ENCODE measurements around the gene RUNX1. TPM values are rescaled to one million over a fixed set of nuclear protein-coding genes. Genes with fewer than 3 reads are reported as not detected.

RUNX1 gene
- total and polyA plus RNA-seq, 2 of the 13 experiments (the other 11 are each of a cell fraction or from before 2014, with no cell fraction given), result 5.4 to 6.4 TPM

DNA sequence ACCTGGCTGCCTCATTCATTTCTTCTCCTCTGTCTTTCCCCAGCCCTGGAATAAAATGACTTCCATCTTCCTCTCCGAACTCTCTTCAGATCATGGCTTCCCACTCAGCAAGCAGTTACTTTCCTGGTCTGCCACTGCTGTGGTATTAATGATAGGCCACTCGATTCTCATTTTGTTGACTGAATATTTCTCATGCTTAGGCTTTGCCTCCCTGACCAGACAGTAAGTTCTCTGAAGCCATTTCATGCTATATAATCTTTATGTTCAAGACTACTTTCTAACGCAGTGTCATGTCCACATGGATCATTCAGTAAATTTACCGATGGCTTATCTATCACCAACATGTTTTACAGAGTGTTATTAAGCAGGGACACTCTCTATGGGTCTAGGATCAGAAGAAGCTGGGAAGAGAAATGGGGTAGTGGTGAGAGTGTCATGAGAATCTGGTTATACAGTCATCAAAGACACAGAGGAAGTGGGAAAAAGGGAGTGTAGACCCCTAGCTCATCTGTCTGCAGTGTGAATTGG, 20.6 kb downstream of the RUNX1 start:
- ATAC-seq, result no peak
- no TSS peak for BruUV-seq (replicated peaks)
- Histone ChIP-seq H3K4me2 (ENCODE audit: low read depth, low read length) (no peak overlapping the region), H3K9me3 (ENCODE audit: low read length) (no peaks in the 10 kb centered on the region), H3K36me3 (replicated peaks in 1 of 2; ENCODE audit: control insufficient read depth in 1 of 2, insufficient read depth in 2 of 2, low read length in 2 of 2) (no peaks in the 10 kb centered on the region), H2AFZ (ENCODE audit: low read length) (no peak overlapping the region), H3K4me3 (replicated peaks in 1 of 3; ENCODE audit: insufficient read depth in 1 of 3, low read depth in 2 of 3, low read length in 3 of 3) (no peak overlapping the region), H3K27ac (ENCODE audit: extremely low read length, insufficient read depth, low read length) (peak overlapping the region; percentile 73), H3K79me2 (ENCODE audit: insufficient read depth, low read length) (no peaks in the 10 kb centered on the region), H3K4me1 (ENCODE audit: insufficient read depth, low read length) (peaks cover 55% of the 10 kb centered on the region), H3K27me3 (ENCODE audit: control insufficient read depth in 1 of 2, insufficient read depth in 2 of 2, low read length in 2 of 2) (no peaks in the 10 kb centered on the region), H4K20me1 (ENCODE audit: insufficient read depth, low read length) (no peaks in the 10 kb centered on the region), H3K9ac (ENCODE audit: insufficient read depth, low read depth, low read length) (no peak overlapping the region)
- in situ Hi-C loops (cut with HindIII; ENCODE audit: extremely low pct_ligation_motif_present, low pct_unique_long_range_greater_than_20kb), result no loop called here
- TF ChIP-seq KAT7 (CRISPR knock-in tag; IDR thresholded peaks at IDR 0.05; ENCODE audit: borderline replicate concordance), result no peak
- TF ChIP-seq, protein P1, sequence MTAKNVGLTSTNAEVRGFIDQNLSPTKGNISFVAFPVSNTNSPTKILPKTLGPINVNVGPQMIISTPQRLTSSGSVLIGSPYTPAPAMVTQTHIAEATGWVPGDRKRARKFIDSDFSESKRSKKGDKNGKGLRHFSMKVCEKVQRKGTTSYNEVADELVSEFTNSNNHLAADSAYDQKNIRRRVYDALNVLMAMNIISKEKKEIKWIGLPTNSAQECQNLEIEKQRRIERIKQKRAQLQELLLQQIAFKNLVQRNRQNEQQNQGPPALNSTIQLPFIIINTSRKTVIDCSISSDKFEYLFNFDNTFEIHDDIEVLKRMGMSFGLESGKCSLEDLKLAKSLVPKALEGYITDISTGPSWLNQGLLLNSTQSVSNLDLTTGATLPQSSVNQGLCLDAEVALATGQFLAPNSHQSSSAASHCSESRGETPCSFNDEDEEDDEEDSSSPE (CRISPR knock-in tag; IDR thresholded peaks at IDR 0.05), result no peak
- no peak for TF ChIP-seq ZNF468 (CRISPR knock-in tag; IDR thresholded peaks at IDR 0.05)
- TF ChIP-seq, protein P2, sequence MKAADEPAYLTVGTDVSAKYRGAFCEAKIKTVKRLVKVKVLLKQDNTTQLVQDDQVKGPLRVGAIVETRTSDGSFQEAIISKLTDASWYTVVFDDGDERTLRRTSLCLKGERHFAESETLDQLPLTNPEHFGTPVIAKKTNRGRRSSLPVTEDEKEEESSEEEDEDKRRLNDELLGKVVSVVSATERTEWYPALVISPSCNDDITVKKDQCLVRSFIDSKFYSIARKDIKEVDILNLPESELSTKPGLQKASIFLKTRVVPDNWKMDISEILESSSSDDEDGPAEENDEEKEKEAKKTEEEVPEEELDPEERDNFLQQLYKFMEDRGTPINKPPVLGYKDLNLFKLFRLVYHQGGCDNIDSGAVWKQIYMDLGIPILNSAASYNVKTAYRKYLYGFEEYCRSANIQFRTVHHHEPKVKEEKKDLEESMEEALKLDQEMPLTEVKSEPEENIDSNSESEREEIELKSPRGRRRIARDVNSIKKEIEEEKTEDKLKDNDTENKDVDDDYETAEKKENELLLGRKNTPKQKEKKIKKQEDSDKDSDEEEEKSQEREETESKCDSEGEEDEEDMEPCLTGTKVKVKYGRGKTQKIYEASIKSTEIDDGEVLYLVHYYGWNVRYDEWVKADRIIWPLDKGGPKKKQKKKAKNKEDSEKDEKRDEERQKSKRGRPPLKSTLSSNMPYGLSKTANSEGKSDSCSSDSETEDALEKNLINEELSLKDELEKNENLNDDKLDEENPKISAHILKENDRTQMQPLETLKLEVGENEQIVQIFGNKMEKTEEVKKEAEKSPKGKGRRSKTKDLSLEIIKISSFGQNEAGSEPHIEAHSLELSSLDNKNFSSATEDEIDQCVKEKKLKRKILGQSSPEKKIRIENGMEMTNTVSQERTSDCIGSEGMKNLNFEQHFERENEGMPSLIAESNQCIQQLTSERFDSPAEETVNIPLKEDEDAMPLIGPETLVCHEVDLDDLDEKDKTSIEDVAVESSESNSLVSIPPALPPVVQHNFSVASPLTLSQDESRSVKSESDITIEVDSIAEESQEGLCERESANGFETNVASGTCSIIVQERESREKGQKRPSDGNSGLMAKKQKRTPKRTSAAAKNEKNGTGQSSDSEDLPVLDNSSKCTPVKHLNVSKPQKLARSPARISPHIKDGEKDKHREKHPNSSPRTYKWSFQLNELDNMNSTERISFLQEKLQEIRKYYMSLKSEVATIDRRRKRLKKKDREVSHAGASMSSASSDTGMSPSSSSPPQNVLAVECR (CRISPR knock-in tag; IDR thresholded peaks at IDR 0.05; ENCODE audit: borderline replicate concordance), result no peak
- FAIRE-seq, result no peak
- 96% methylated on average over 4 of the region's 4 CpGs for WGBS (ENCODE audit: low lambda C conversion rate)
- CTCF ChIA-PET (ENCODE audit: low intra/inter-chr PET ratio, low total read pairs), result no interaction called here
- POLR2A ChIA-PET, result interaction anchor here (1.5 kb wide), 1 partner anchor 139 kb away, joined by 7 read pairs; no protein-coding TSS in a partner anchor
- intact Hi-C loops (cut with micrococcal nuclease; ENCODE audit: unreplicated experiment), result loop anchor here (5.0 to 10.0 kb wide), 2 partner anchors 64 to 136 kb away; no protein-coding TSS in a partner anchor
- no peak for DNase-seq (ENCODE audit: low spot score)

Measured in HepG2 (cell line).